WTC11 (cell line): ENCODE data around the gene EXOC4. TPM values are rescaled to one million over a fixed set of nuclear protein-coding genes. Genes with fewer than 3 reads are reported as not detected.

Experiments used
- ATAC-seq: fragments of 200-7000 bp; cut with Tn5 transposase; 2 replicates; pipeline ENCODE4 v1.10.0; 2021; ENCODE audit warnings: mild to moderate bottlenecking, moderate library complexity
- CTCF ChIA-PET: fragments of 300-600 bp; sonication (Branson Sonifier 250); formaldehyde crosslinking; loops from one replicate; lab custom pipeline; 2021; ENCODE audit warnings: antibody characterized with exemption; lab: Charles Lee
- POLR2A ChIA-PET: fragments of 350-600 bp; sonication (Branson Sonifier 250); formaldehyde crosslinking; loops from one replicate; lab custom pipeline; 2021; ENCODE audit warnings: antibody characterized with exemption; lab: Charles Lee
- DNase-seq: peaks from one replicate; pipeline ENCODE4 v3.0.0; 2021; ENCODE audit warnings: low spot score
- H3K27ac Mint-ChIP-seq: 2 replicates; pipeline ENCODE4 v1.8.0; 2021; ENCODE audit warnings: mixed read lengths
- H3K27me3 Mint-ChIP-seq: 2 replicates; pipeline ENCODE4 v1.8.0; 2021; ENCODE audit warnings: low read depth, mild to moderate bottlenecking, moderate library complexity, mixed read lengths
- H3K36me3 Mint-ChIP-seq: 2 replicates; pipeline ENCODE4 v1.8.0; 2021; ENCODE audit warnings: mixed read lengths
- H3K4me1 Mint-ChIP-seq: 2 replicates; pipeline ENCODE4 v1.8.0; 2022; ENCODE audit warnings: mixed read lengths
- H3K4me3 Mint-ChIP-seq: 2 replicates; pipeline ENCODE4 v1.8.0; 2021; ENCODE audit warnings: mild to moderate bottlenecking, moderate library complexity, mixed read lengths
- H3K9me3 Mint-ChIP-seq: 2 replicates; pipeline ENCODE4 v1.8.0; 2021; ENCODE audit warnings: mixed read lengths
- ATF2 ChIP-seq: sonication (generic); formaldehyde crosslinking; IDR thresholded peaks from 2 replicates; pipeline ENCODE4 v1.8.1; 2022; ENCODE audit warnings: low read depth, missing genetic modification reagents, borderline replicate concordance
- CBFB ChIP-seq: sonication (generic); formaldehyde crosslinking; IDR thresholded peaks from 2 replicates; pipeline ENCODE4 v1.8.1; 2022; ENCODE audit warnings: mild to moderate bottlenecking, low read depth, missing genetic modification reagents
- CDX4 ChIP-seq: fragments of 250-450 bp; sonication (Bioruptor Pico); IDR thresholded peaks from 2 replicates; pipeline ENCODE4 v1.9.0; 2021; ENCODE audit warnings: moderate library complexity, mild to moderate bottlenecking, inconsistent platforms, borderline replicate concordance
- CREB1 ChIP-seq: sonication (generic); formaldehyde crosslinking; IDR thresholded peaks from 2 replicates; pipeline ENCODE4 v1.8.0; 2023; ENCODE audit warnings: mild to moderate bottlenecking, missing genetic modification reagents
- CTCF ChIP-seq: fragments of 200-600 bp; IDR thresholded peaks from 2 replicates; pipeline ENCODE4 v1.8.0; 2022; ENCODE audit warnings: antibody characterized with exemption
- E2F5 ChIP-seq: sonication (generic); formaldehyde crosslinking; IDR thresholded peaks from 2 replicates; pipeline ENCODE4 v1.8.1; 2022; ENCODE audit warnings: mild to moderate bottlenecking, moderate library complexity, missing genetic modification reagents
- GRHL2 ChIP-seq: fragments of 250-450 bp; sonication (Bioruptor Pico); IDR thresholded peaks from 2 replicates; pipeline ENCODE4 v1.8.0; 2022; ENCODE audit warnings: mild to moderate bottlenecking, moderate library complexity; ENCODE audit not compliant: insufficient replicate concordance, severe bottlenecking
- IRF2 ChIP-seq: sonication (generic); formaldehyde crosslinking; IDR thresholded peaks from 2 replicates; pipeline ENCODE4 v1.8.0; 2022; ENCODE audit warnings: low read depth, missing genetic modification reagents, borderline replicate concordance
- OVOL2 ChIP-seq: fragments of 250-450 bp; sonication (Bioruptor Pico); IDR thresholded peaks from 2 replicates; pipeline ENCODE4 v1.9.0; 2021; ENCODE audit warnings: mild to moderate bottlenecking, borderline replicate concordance
- RELA ChIP-seq: sonication (generic); formaldehyde crosslinking; IDR thresholded peaks from 2 replicates; pipeline ENCODE4 v1.8.1; 2022; ENCODE audit warnings: missing genetic modification reagents, mild to moderate bottlenecking, borderline replicate concordance
- SMAD3 ChIP-seq: sonication (generic); formaldehyde crosslinking; IDR thresholded peaks from 2 replicates; pipeline ENCODE4 v1.8.0; 2022; ENCODE audit warnings: missing genetic modification reagents, mild to moderate bottlenecking, borderline replicate concordance
- TEAD1 ChIP-seq: sonication (generic); formaldehyde crosslinking; IDR thresholded peaks from 2 replicates; pipeline ENCODE4 v1.8.0; 2022; ENCODE audit warnings: mild to moderate bottlenecking, missing genetic modification reagents
- ZNF219 ChIP-seq: sonication (generic); formaldehyde crosslinking; IDR thresholded peaks from 2 replicates; pipeline ENCODE4 v1.8.0; 2023; ENCODE audit warnings: missing genetic modification reagents, mild to moderate bottlenecking, borderline replicate concordance
- total RNA-seq: library from RNA; stranded (reverse); gene quantifications from 3 replicates; pipeline ENCODE4 v1.2.3, GENCODE V29; 2021
- TF ChIP-seq, protein P1 (sequence below): fragments of 250-450 bp; sonication (Bioruptor Pico); IDR thresholded peaks from 2 replicates; pipeline ENCODE4 v1.9.0; 2021; ENCODE audit warnings: mild to moderate bottlenecking, borderline replicate concordance
- TF ChIP-seq, protein P2 (sequence below): sonication (generic); formaldehyde crosslinking; IDR thresholded peaks from 2 replicates; pipeline ENCODE4 v1.8.1; 2023; ENCODE audit warnings: mild to moderate bottlenecking, missing genetic modification reagents, moderate library complexity

EXOC4 gene
- total RNA-seq, 1 experiment from 2014 or later: 62.0 TPM

- TF ChIP-seq, protein P1, sequence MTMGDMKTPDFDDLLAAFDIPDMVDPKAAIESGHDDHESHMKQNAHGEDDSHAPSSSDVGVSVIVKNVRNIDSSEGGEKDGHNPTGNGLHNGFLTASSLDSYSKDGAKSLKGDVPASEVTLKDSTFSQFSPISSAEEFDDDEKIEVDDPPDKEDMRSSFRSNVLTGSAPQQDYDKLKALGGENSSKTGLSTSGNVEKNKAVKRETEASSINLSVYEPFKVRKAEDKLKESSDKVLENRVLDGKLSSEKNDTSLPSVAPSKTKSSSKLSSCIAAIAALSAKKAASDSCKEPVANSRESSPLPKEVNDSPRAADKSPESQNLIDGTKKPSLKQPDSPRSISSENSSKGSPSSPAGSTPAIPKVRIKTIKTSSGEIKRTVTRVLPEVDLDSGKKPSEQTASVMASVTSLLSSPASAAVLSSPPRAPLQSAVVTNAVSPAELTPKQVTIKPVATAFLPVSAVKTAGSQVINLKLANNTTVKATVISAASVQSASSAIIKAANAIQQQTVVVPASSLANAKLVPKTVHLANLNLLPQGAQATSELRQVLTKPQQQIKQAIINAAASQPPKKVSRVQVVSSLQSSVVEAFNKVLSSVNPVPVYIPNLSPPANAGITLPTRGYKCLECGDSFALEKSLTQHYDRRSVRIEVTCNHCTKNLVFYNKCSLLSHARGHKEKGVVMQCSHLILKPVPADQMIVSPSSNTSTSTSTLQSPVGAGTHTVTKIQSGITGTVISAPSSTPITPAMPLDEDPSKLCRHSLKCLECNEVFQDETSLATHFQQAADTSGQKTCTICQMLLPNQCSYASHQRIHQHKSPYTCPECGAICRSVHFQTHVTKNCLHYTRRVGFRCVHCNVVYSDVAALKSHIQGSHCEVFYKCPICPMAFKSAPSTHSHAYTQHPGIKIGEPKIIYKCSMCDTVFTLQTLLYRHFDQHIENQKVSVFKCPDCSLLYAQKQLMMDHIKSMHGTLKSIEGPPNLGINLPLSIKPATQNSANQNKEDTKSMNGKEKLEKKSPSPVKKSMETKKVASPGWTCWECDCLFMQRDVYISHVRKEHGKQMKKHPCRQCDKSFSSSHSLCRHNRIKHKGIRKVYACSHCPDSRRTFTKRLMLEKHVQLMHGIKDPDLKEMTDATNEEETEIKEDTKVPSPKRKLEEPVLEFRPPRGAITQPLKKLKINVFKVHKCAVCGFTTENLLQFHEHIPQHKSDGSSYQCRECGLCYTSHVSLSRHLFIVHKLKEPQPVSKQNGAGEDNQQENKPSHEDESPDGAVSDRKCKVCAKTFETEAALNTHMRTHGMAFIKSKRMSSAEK (CRISPR knock-in tag): no peak
- no peak for TF ChIP-seq SMAD3
- no peak for TF ChIP-seq ATF2 (CRISPR knock-in tag)
- TF ChIP-seq CBFB (CRISPR knock-in tag): no peak
- no peak for TF ChIP-seq E2F5 (CRISPR knock-in tag)
- no peak for TF ChIP-seq ZNF219 (CRISPR knock-in tag)
- no peak for TF ChIP-seq IRF2 (CRISPR knock-in tag)
- TF ChIP-seq OVOL2 (CRISPR knock-in tag): no peak
Measured at GRCh38 chr7:133978502-133979295, 725.8 kb downstream of the EXOC4 start (continued).

DNA sequence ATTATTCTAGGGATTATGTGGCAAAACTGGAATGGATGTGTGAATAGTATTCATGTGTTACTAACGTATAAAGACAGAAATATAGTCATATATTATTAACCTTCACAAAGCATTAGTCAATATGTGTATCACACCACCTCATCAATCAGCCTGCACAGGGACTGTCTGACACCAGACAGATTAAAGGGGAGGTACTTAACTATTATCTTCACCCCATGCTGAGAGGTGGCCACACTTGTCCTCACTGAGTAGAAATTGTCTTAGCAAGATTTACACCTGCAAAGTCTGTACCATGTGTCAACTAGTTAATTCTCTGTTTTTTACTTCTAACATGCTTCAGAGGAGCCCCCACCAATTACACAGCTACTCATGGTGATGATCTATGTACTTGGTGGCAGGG, 727.9 kb downstream of the EXOC4 start:
- Mint-ChIP-seq H3K4me1 (peaks cover 42% of the 10 kb centered on the region), H3K27me3 (no peaks in the 10 kb centered on the region), H3K36me3 (no peaks in the 10 kb centered on the region), H3K27ac (no peak overlapping the region), H3K9me3 (peaks cover 7% of the 10 kb centered on the region), H3K4me3 (no peak overlapping the region)
- TF ChIP-seq RELA: no peak
- DNase-seq (no peak), ATAC-seq (no peak)
- ChIA-PET CTCF (no interaction called here), POLR2A (no interaction called here)

GRCh38 chr7:133983685-133984419, 731.0 kb downstream of the EXOC4 start:
- peaks cover 18% of the 10 kb centered on the region for H3K4me1 Mint-ChIP-seq
- H3K27ac Mint-ChIP-seq: no peak overlapping the region
- H3K4me3 Mint-ChIP-seq: no peak overlapping the region
- no peak for ATAC-seq
- peaks cover 7% of the 10 kb centered on the region for H3K9me3 Mint-ChIP-seq
- CTCF ChIA-PET: interaction anchor here (1.3 kb wide), 1 partner anchor 157 kb away, joined by 6 read pairs; no protein-coding TSS in a partner anchor
- no peaks in the 10 kb centered on the region for H3K36me3 Mint-ChIP-seq
- POLR2A ChIA-PET: interaction anchor here (0.5 kb wide), 1 partner anchor 332 kb away, joined by 3 read pairs; no protein-coding TSS in a partner anchor
- no peaks in the 10 kb centered on the region for H3K27me3 Mint-ChIP-seq
- DNase-seq: no peak
- TF ChIP-seq, protein P1 (CRISPR knock-in tag): no peak
- TF ChIP-seq CTCF: no peak
- no peak for TF ChIP-seq CREB1 (CRISPR knock-in tag)
- no peak for TF ChIP-seq GRHL2 (CRISPR knock-in tag)
- no peak for TF ChIP-seq CDX4 (CRISPR knock-in tag)
- no peak for TF ChIP-seq TEAD1
- TF ChIP-seq, protein P2, sequence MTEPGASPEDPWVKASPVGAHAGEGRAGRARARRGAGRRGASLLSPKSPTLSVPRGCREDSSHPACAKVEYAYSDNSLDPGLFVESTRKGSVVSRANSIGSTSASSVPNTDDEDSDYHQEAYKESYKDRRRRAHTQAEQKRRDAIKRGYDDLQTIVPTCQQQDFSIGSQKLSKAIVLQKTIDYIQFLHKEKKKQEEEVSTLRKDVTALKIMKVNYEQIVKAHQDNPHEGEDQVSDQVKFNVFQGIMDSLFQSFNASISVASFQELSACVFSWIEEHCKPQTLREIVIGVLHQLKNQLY (CRISPR knock-in tag): no peak
